HG03460 (cell line): ENCODE results near the gene KLHL10.
"Not testable (repeated sequence)": the region's sequence is repeated elsewhere in the genome, so short reads cannot be mapped to it uniquely, and the experiment has no call there.

Experiments
- ATAC-seq: cut with Tn5 transposase; IDR thresholded peaks from one replicate; pipeline ENCODE4 v1.9.1; 2021; ENCODE audit not compliant: unreplicated experiment

The KLHL10 gene

GRCh38 chr17:41813152-41813680, 24.4 kb upstream of the KLHL10 start:
- ATAC-seq, result no peak

- no peak for ATAC-seq
These were observed 23.9 kb upstream of the KLHL10 start for GRCh38 chr17:41813699-41814124.

GRCh38 chr17:41814195-41814594, 23.4 kb upstream of the KLHL10 start:
- ATAC-seq, result no peak

- no peak for ATAC-seq
These were observed 20.8 kb upstream of the KLHL10 start for GRCh38 chr17:41816637-41817320.

- no peak for ATAC-seq
These were observed 19.6 kb upstream of the KLHL10 start for GRCh38 chr17:41818024-41818423.

- ATAC-seq, result no peak
These were observed 15.8 kb upstream of the KLHL10 start for GRCh38 chr17:41821776-41822175.

- ATAC-seq, result no peak
These were observed 15.1 kb upstream of the KLHL10 start for GRCh38 chr17:41822216-41823140.

- no peak for ATAC-seq
These were observed 14.5 kb upstream of the KLHL10 start for GRCh38 chr17:41823141-41823524.

- ATAC-seq, result no peak
These were observed 14.0 kb upstream of the KLHL10 start for GRCh38 chr17:41823580-41823979.

GRCh38 chr17:41824086-41824485, 13.5 kb upstream of the KLHL10 start:
- ATAC-seq, result no peak

- no peak for ATAC-seq
These were observed 12.3 kb upstream of the KLHL10 start for GRCh38 chr17:41825175-41825845.

- ATAC-seq, result not testable (repeated sequence)
These were observed 7.7 kb upstream of the KLHL10 start for GRCh38 chr17:41829961-41830360.

GRCh38 chr17:41835214-41835799, 2.3 kb upstream of the KLHL10 start:
- peak; percentile 43 for ATAC-seq

GRCh38 chr17:41835800-41836549, 1.6 kb upstream of the KLHL10 start, which contains the start of gene NT5C3B:
Gene NT5C3B (minus strand): TSS chr17:41836232. CDS start chr17:41836193, 39 bp downstream.
- peak; percentile 54 for ATAC-seq

GRCh38 chr17:41836550-41837196, 952 bp upstream of the KLHL10 start:
- ATAC-seq, result no peak

GRCh38 chr17:41839448-41839847, 1.8 kb downstream of the KLHL10 start:
- ATAC-seq, result not testable (repeated sequence)

GRCh38 chr17:41840781-41841180, 3.2 kb downstream of the KLHL10 start:
- ATAC-seq, result not testable (repeated sequence)

GRCh38 chr17:41844971-41845370, 7.3 kb downstream of the KLHL10 start:
- ATAC-seq, result no peak

- ATAC-seq, result no peak
These were observed 11.2 kb downstream of the KLHL10 start for GRCh38 chr17:41848788-41849187.
